Loucy (cell line): ENCODE measurements around the gene MBP.
"Not testable (repeated sequence)": the region's sequence is repeated elsewhere in the genome, so short reads cannot be mapped to it uniquely, and the experiment has no call there.

Source experiments
- CTCF ChIP-seq: fragments of 200-600 bp; sonication (generic); conservative IDR thresholded peaks from 2 replicates; pipeline ENCODE4 v1.5.1; 2014; ENCODE audit warnings: mild to moderate bottlenecking, antibody characterized with exemption, low read length
- EZH2phosphoT487 ChIP-seq: fragments of 200-600 bp; IDR thresholded peaks from 2 replicates; pipeline ENCODE4 v1.6.1; 2018; ENCODE audit warnings: antibody characterized with exemption, mild to moderate bottlenecking, moderate library complexity, borderline replicate concordance

GRCh38 chr18:76944346-76944745 is 188.2 kb downstream of the MBP start:
- TF ChIP-seq CTCF, EZH2phosphoT487: not testable (repeated sequence)
